AG09309 (cell line): ENCODE data around the gene MED12L.

Experiments used
- DNase-seq: peaks from one replicate; pipeline ENCODE4 v3.0.0-alpha.2; 2010; ENCODE audit warnings: low read depth
- H3K4me3 ChIP-seq: 2 replicates; pipeline ENCODE4 v1.5.1; 2011; ENCODE audit warnings: mild to moderate bottlenecking, low read depth, low read length, moderate library complexity; ENCODE audit not compliant: control insufficient read depth
- CTCF ChIP-seq: IDR thresholded peaks from 2 replicates; pipeline ENCODE4 v1.5.1; 2011; ENCODE audit warnings: mild to moderate bottlenecking, low read depth, low read length, inconsistent platforms; ENCODE audit not compliant: insufficient read depth, control insufficient read depth; ENCODE audit errors: missing control alignments

The MED12L gene

GRCh38 chr3:151379083-151379734, 293.7 kb downstream of the MED12L start:
- TF ChIP-seq CTCF: peak; percentile 64
- no peak overlapping the region for H3K4me3 ChIP-seq
- DNase-seq: no peak

DNA sequence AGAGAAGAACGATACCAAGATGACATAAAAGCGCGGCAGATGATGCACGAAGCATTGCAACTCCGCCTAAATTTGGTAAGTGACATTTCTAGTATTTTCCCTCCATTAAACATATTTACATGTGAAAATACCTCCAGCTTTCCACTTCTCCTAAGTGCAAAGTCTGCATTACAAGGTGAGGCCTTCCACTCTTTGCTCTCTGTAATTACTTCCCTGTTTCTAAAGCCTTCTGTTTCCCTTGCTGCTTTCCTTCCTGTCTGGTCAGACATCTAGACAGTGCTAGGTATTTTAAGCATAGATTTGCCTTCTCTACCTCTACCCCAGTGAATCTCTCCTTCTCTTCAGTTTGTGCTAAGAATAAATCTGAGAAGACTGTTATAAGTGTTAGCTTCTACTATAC, 297.2 kb downstream of the MED12L start:
- no peak for DNase-seq
- no peak for TF ChIP-seq CTCF
- no peak overlapping the region for H3K4me3 ChIP-seq

- TF ChIP-seq CTCF: no peak
- DNase-seq: no peak
- no peak overlapping the region for H3K4me3 ChIP-seq
These were observed 297.6 kb downstream of the MED12L start for GRCh38 chr3:151383111-151383510.

DNA sequence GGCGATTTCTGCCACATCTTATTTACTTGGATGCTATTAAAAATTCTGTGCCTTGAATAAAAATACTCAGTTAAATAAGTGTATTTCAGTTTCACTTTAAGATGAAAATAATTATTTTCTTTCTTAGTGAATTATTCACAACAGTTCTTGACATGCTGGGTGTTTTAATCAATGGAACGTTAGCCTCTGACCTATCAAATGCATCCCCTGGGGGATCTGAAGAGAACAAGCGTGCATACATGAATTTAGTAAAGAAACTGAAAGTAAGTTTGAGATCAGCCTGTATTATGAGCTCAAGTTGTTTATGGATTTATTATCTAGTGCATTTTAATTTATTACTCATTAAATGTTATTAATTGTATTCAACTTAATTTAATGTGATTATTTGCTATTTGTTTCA, 298.5 kb downstream of the MED12L start:
- TF ChIP-seq CTCF: no peak
- no peak overlapping the region for H3K4me3 ChIP-seq
- DNase-seq: no peak

DNA sequence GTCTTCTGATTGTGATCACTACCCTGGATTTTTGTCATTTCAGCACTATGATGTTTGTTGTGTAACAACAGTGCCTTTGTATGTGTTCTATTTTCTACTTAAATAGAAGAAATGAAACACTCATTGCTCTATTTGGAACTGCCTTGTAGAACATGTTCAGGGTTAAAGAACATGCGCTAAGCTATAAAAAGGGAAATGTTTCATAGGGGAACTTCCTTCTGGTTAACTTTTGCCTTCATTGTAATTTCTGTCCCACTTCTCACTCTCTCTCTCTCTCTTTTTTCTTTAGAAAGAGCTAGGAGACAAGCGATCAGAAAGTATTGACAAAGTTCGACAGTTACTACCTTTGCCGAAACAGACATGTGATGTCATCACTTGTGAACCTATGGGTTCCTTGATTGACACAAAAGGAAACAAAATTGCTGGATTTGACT, 299.3 kb downstream of the MED12L start, which contains the start of gene P2RY12:
Gene P2RY12 (minus strand): TSS at position 13 of the 434 bp plus-strand sequence. CDS start 45,908 bp downstream, outside the sequence.
- no peak for DNase-seq
- H3K4me3 ChIP-seq: no peak within 1 kb of the TSS
- no peak for TF ChIP-seq CTCF

DNA sequence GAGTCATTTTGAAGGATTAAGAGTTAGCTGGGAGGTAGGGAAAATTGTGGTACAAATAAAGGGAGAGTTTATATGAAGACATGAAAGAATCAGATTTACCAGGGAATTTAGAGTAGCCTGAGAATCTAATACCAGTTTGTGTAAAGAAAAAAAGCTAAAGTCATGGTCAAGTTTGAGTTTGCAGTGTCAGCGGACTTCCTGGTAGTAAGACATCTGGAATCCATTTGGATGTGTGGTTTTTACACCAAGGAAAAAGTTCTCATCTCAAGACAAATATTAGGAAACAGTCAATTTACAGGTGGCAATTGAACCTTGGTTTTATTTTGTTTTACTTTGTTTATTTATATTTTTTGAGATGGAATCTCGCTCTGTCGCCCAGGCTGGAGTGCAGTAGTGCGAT, 300.6 kb downstream of the MED12L start:
- DNase-seq: no peak
- H3K4me3 ChIP-seq: no peak overlapping the region
- TF ChIP-seq CTCF: no peak

DNA sequence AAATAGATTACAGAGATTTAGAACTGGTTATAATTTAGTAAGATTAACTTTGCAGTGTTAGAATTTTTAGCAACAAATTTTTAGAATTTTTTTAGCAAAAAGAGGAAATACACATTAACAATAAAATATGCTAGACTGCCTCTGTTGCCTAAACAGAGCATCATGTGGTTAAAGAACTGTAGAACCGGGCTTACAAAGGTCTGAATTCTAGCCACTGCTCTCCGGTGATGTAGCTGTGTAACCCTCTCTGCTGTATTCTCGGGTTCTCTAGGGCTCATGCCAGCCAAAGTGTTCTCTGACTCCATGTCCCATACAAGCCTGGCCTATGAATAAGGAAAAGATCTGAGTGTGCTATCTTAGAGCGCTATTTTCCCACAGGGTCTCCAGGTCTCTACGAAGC, 302.0 kb downstream of the MED12L start:
- no peak overlapping the region for H3K4me3 ChIP-seq
- no peak for DNase-seq
- no peak for TF ChIP-seq CTCF
